ENCODE measurements around the gene SGIP1.

The SGIP1 gene

DNA sequence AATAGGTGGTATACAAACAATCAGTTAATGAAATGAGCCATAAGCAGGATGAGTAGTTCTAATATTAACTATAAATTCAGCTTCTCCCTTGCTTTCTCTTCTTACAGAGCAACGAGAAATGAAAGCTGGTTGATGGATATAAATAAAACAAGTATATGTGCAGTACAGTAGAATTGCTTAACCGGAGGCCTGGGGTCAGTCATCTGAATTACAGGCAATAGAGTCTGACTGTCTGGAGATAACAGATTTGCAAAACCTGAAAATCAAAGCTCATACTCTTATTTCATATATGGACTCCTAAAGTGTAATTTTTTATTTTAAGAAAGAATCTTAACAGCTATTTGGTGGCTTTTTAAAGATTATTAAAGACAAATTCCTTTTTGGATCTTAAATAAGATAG, 43.1 kb upstream of the SGIP1 start:
- Histone ChIP-seq H3K27ac (replicated peaks; ENCODE audit: low read length) (no peak overlapping the region), H2BK15ac (ENCODE audit: low read length) (no peak overlapping the region), H4K8ac (ENCODE audit: low read depth, low read length) (no peak overlapping the region), H3K79me1 (ENCODE audit: low read depth, low read length) (no peaks in the 10 kb centered on the region), H2BK120ac (ENCODE audit: low read depth, low read length) (no peak overlapping the region), H3K23ac (ENCODE audit: low read depth, low read length, poor library complexity) (no peak overlapping the region), H3K18ac (ENCODE audit: low read length) (no peak overlapping the region), H4K91ac (ENCODE audit: low read depth, low read length, poor library complexity) (no peak overlapping the region), H3K36me3 (replicated peaks in 1 of 2; ENCODE audit: control insufficient read depth in 2 of 2, insufficient read depth in 2 of 2, low read length in 2 of 2) (no peaks in the 10 kb centered on the region), H3K9ac (ENCODE audit: low read depth, low read length, poor library complexity) (no peak overlapping the region), H3K14ac (ENCODE audit: low read length) (no peak overlapping the region), H2AK5ac (ENCODE audit: low read depth, low read length) (no peak overlapping the region), H3K4me3 (ENCODE audit: low read length in 2 of 2) (no peak overlapping the region), H3K4ac (ENCODE audit: low read length) (no peak overlapping the region), H3K27me3 (ENCODE audit: control insufficient read depth in 3 of 3, insufficient read depth in 3 of 3, low read depth in 1 of 3, low read length in 3 of 3) (peaks cover 0 to 12% (median 0%) of the 10 kb centered on the region in 3 experiments), H3K9me3 (replicated peaks in 1 of 2; ENCODE audit: control insufficient read depth in 2 of 2, insufficient read depth in 1 of 2, low read depth in 1 of 2, low read length in 2 of 2) (no peaks in the 10 kb centered on the region), H2BK5ac (ENCODE audit: low read length) (no peak overlapping the region), H3K4me1 (ENCODE audit: control insufficient read depth in 2 of 2, insufficient read depth in 1 of 2, low read depth in 1 of 2, low read length in 2 of 2) (peaks cover 0 to 5% of the 10 kb centered on the region in 2 donors), H3K4me2 (ENCODE audit: insufficient read depth, low read length, poor library complexity, severe bottlenecking) (no peak overlapping the region), H2AFZ (ENCODE audit: low read length) (no peak overlapping the region), H2BK12ac (ENCODE audit: low read length) (no peak overlapping the region)
- WGBS, 2 donors (ENCODE audit: extremely low coverage in 2 of 2, insufficient read length in 2 of 2, insufficient replicate concordance in 1 of 2), result no CpG with 5 or more reads among the region's 2 CpGs
- no peak for DNase-seq (ENCODE audit: low spot score)

DNA sequence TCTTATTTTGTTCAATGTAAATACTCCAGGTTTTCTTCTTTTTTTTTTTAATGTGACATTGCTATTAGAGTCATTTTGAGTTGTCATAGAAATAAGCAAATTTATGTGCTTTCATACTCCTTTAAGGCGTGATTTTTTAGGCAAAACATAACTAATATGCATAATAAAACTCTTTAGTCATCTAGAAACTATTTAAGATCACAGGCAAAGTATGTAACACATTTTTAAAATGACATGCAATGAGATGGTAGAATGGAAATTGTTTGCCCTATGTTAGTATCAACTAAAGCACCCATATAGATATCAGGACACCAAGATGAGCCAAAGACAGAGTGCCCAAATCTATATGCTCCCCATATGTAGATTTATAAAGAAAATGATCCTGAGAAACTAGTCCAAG, 41.5 kb upstream of the SGIP1 start:
- DNase-seq (ENCODE audit: low spot score), result no peak
- Histone ChIP-seq H2BK12ac (ENCODE audit: low read length) (no peak overlapping the region), H3K9ac (ENCODE audit: low read depth, low read length, poor library complexity) (no peak overlapping the region), H2BK120ac (ENCODE audit: low read depth, low read length) (no peak overlapping the region), H3K18ac (ENCODE audit: low read length) (no peak overlapping the region), H3K4me1 (ENCODE audit: control insufficient read depth in 2 of 2, insufficient read depth in 1 of 2, low read depth in 1 of 2, low read length in 2 of 2) (peaks cover 0 to 5% of the 10 kb centered on the region in 2 donors), H2BK15ac (ENCODE audit: low read length) (no peak overlapping the region), H3K79me1 (ENCODE audit: low read depth, low read length) (no peaks in the 10 kb centered on the region), H3K4me3 (ENCODE audit: low read length in 2 of 2) (no peak overlapping the region), H2AFZ (ENCODE audit: low read length) (no peak overlapping the region), H2BK5ac (ENCODE audit: low read length) (no peak overlapping the region), H3K23ac (ENCODE audit: low read depth, low read length, poor library complexity) (no peak overlapping the region), H3K9me3 (replicated peaks in 1 of 2; ENCODE audit: control insufficient read depth in 2 of 2, insufficient read depth in 1 of 2, low read depth in 1 of 2, low read length in 2 of 2) (no peaks in the 10 kb centered on the region), H4K8ac (ENCODE audit: low read depth, low read length) (no peak overlapping the region), H4K91ac (ENCODE audit: low read depth, low read length, poor library complexity) (no peak overlapping the region), H3K36me3 (replicated peaks in 1 of 2; ENCODE audit: control insufficient read depth in 2 of 2, insufficient read depth in 2 of 2, low read length in 2 of 2) (no peaks in the 10 kb centered on the region), H3K27ac (replicated peaks; ENCODE audit: low read length) (no peak overlapping the region), H3K4ac (ENCODE audit: low read length) (no peak overlapping the region), H3K14ac (ENCODE audit: low read length) (no peak overlapping the region), H2AK5ac (ENCODE audit: low read depth, low read length) (no peak overlapping the region), H3K27me3 (ENCODE audit: control insufficient read depth in 3 of 3, insufficient read depth in 3 of 3, low read depth in 1 of 3, low read length in 3 of 3) (peaks cover 0 to 15% (median 0%) of the 10 kb centered on the region in 3 experiments), H3K4me2 (ENCODE audit: insufficient read depth, low read length, poor library complexity, severe bottlenecking) (no peak overlapping the region)
- WGBS, 2 donors (ENCODE audit: extremely low coverage in 2 of 2, insufficient read length in 2 of 2, insufficient replicate concordance in 1 of 2), result no CpG with 5 or more reads among the region's 1 CpG

DNA sequence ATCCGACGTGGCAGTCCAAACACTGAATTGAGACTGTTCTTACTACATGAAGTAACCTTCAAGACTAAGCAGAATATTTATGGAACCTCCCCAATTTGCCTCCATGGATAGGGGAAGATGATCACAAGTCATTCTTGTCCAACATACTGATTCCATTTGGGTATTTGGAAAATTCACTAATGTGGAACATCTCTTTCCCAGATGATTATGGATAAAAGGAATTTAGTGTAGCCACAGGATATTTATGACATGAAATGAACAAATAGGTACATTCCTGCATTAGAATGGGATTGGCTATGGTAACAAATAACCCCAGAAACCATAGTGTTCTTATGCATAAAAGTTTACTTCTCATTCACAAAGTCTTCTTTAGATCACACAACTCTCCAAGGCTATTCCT, 40.2 kb upstream of the SGIP1 start:
- Histone ChIP-seq H3K27ac (replicated peaks; ENCODE audit: low read length) (no peak overlapping the region), H2BK5ac (ENCODE audit: low read length) (no peak overlapping the region), H3K79me1 (ENCODE audit: low read depth, low read length) (no peaks in the 10 kb centered on the region), H2BK120ac (ENCODE audit: low read depth, low read length) (no peak overlapping the region), H2BK15ac (ENCODE audit: low read length) (no peak overlapping the region), H4K91ac (ENCODE audit: low read depth, low read length, poor library complexity) (no peak overlapping the region), H3K23ac (ENCODE audit: low read depth, low read length, poor library complexity) (no peak overlapping the region), H2AK5ac (ENCODE audit: low read depth, low read length) (no peak overlapping the region), H3K14ac (ENCODE audit: low read length) (no peak overlapping the region), H3K4me2 (ENCODE audit: insufficient read depth, low read length, poor library complexity, severe bottlenecking) (no peak overlapping the region), H3K4me3 (ENCODE audit: low read length in 2 of 2) (no peak overlapping the region), H2BK12ac (ENCODE audit: low read length) (no peak overlapping the region), H3K4me1 (ENCODE audit: control insufficient read depth in 2 of 2, insufficient read depth in 1 of 2, low read depth in 1 of 2, low read length in 2 of 2) (peaks cover 0 to 5% of the 10 kb centered on the region in 2 donors), H3K36me3 (replicated peaks in 1 of 2; ENCODE audit: control insufficient read depth in 2 of 2, insufficient read depth in 2 of 2, low read length in 2 of 2) (no peaks in the 10 kb centered on the region), H3K18ac (ENCODE audit: low read length) (no peak overlapping the region), H3K9ac (ENCODE audit: low read depth, low read length, poor library complexity) (no peak overlapping the region), H4K8ac (ENCODE audit: low read depth, low read length) (no peak overlapping the region), H2AFZ (ENCODE audit: low read length) (no peak overlapping the region), H3K27me3 (ENCODE audit: control insufficient read depth in 3 of 3, insufficient read depth in 3 of 3, low read depth in 1 of 3, low read length in 3 of 3) (peaks cover 0 to 15% (median 0%) of the 10 kb centered on the region in 3 experiments), H3K4ac (ENCODE audit: low read length) (no peak overlapping the region), H3K9me3 (replicated peaks in 1 of 2; ENCODE audit: control insufficient read depth in 2 of 2, insufficient read depth in 1 of 2, low read depth in 1 of 2, low read length in 2 of 2) (no peaks in the 10 kb centered on the region)
- no CpG with 5 or more reads among the region's 2 CpGs for WGBS, 2 donors (ENCODE audit: extremely low coverage in 2 of 2, insufficient read length in 2 of 2, insufficient replicate concordance in 1 of 2)
- no peak for DNase-seq (ENCODE audit: low spot score)

DNA sequence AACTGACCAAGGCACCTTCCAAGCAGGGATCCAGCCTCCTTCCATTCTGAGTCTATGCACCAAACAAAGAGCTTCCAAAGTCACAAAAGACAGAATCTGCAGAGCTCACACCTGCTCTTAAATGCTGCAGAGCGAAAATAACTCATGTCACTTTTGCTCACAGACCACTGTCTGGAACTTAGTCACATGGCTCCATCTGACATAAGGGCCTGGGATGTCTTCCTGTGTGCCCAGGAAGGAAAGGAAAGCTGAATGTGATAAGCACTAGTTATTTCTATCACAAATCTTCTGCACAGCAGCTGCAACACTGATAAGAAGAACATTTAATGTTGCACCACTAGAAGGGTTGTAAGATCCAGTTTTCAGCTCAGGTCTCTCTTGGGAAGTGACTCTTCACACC, 39.5 kb upstream of the SGIP1 start:
- H3K79me1 ChIP-seq (ENCODE audit: low read depth, low read length), result no peaks in the 10 kb centered on the region
- no peak overlapping the region for H3K23ac ChIP-seq (ENCODE audit: low read depth, low read length, poor library complexity)
- peaks cover 0 to 15% (median 0%) of the 10 kb centered on the region in 3 experiments for H3K27me3 ChIP-seq (ENCODE audit: control insufficient read depth in 3 of 3, insufficient read depth in 3 of 3, low read depth in 1 of 3, low read length in 3 of 3)
- no peak overlapping the region for H2AFZ ChIP-seq (ENCODE audit: low read length)
- H3K27ac ChIP-seq (replicated peaks; ENCODE audit: low read length), result no peak overlapping the region
- H3K36me3 ChIP-seq (replicated peaks in 1 of 2; ENCODE audit: control insufficient read depth in 2 of 2, insufficient read depth in 2 of 2, low read length in 2 of 2), result no peaks in the 10 kb centered on the region
- no peak overlapping the region for H3K9ac ChIP-seq (ENCODE audit: low read depth, low read length, poor library complexity)
- no peak overlapping the region for H3K4me2 ChIP-seq (ENCODE audit: insufficient read depth, low read length, poor library complexity, severe bottlenecking)
- no peak overlapping the region for H4K91ac ChIP-seq (ENCODE audit: low read depth, low read length, poor library complexity)
- no peak overlapping the region for H2BK120ac ChIP-seq (ENCODE audit: low read depth, low read length)
- H4K8ac ChIP-seq (ENCODE audit: low read depth, low read length), result no peak overlapping the region
- no CpG with 5 or more reads among the region's 1 CpG for WGBS, 2 donors (ENCODE audit: extremely low coverage in 2 of 2, insufficient read length in 2 of 2, insufficient replicate concordance in 1 of 2)
- DNase-seq (ENCODE audit: low spot score), result no peak
- H2BK15ac ChIP-seq (ENCODE audit: low read length), result no peak overlapping the region
- H2BK12ac ChIP-seq (ENCODE audit: low read length), result no peak overlapping the region
- H3K4me1 ChIP-seq (ENCODE audit: control insufficient read depth in 2 of 2, insufficient read depth in 1 of 2, low read depth in 1 of 2, low read length in 2 of 2), result peaks cover 0 to 5% of the 10 kb centered on the region in 2 donors
- no peak overlapping the region for H3K4me3 ChIP-seq (ENCODE audit: low read length in 2 of 2)
- H3K18ac ChIP-seq (ENCODE audit: low read length), result no peak overlapping the region
- H3K14ac ChIP-seq (ENCODE audit: low read length), result no peak overlapping the region
- H2BK5ac ChIP-seq (ENCODE audit: low read length), result no peak overlapping the region
- no peak overlapping the region for H2AK5ac ChIP-seq (ENCODE audit: low read depth, low read length)
- H3K9me3 ChIP-seq (replicated peaks in 1 of 2; ENCODE audit: control insufficient read depth in 2 of 2, insufficient read depth in 1 of 2, low read depth in 1 of 2, low read length in 2 of 2), result no peaks in the 10 kb centered on the region
- H3K4ac ChIP-seq (ENCODE audit: low read length), result no peak overlapping the region
